ENCODE results near the gene PRODH2. TPM values are rescaled to one million over a fixed set of nuclear protein-coding genes. Genes with fewer than 3 reads are reported as not detected.

Gene PRODH2
- total RNA-seq, 2 donors from 2014 or later, result not detected

Other genes with a start within 250 kb of the PRODH2 start
- not detected for gene ATP4A, start 249.2 kb downstream of the PRODH2 start, total RNA-seq
- not detected for gene PMIS2, start 226.7 kb downstream of the PRODH2 start, total RNA-seq
- gene HAUS5, start 200.1 kb downstream of the PRODH2 start, total RNA-seq, result 10 to 100 TPM; 29.2 to 55.0 TPM
- gene RBM42, start 183.8 kb downstream of the PRODH2 start, total RNA-seq, result 100 to 1,000 TPM; 109 to 110 TPM
- gene ETV2, start 171.1 kb downstream of the PRODH2 start, total RNA-seq, result 1 to 10 TPM in 1 of 2 donors, under 1 TPM in 1; 0.39 to 1.2 TPM
- gene COX6B1, start 164.5 kb downstream of the PRODH2 start, total RNA-seq, result 100 to 1,000 TPM; 363 to 400 TPM
- under 1 TPM; 0.38 to 0.70 TPM for gene UPK1A, start 146.3 kb downstream of the PRODH2 start, total RNA-seq
- 100 to 1,000 TPM; 191 to 295 TPM for gene ZBTB32, start 108.3 kb downstream of the PRODH2 start, total RNA-seq
- 100 to 1,000 TPM in 1 of 2 donors, 10 to 100 TPM in 1; 80.1 to 137 TPM for gene KMT2B, start 94.8 kb downstream of the PRODH2 start, total RNA-seq
- 100 to 1,000 TPM in 1 of 2 donors, 10 to 100 TPM in 1; 80.4 to 193 TPM for gene IGFLR1, start 70.4 kb downstream of the PRODH2 start, total RNA-seq
- gene U2AF1L4, start 67.4 kb downstream of the PRODH2 start, total RNA-seq, result 10 to 100 TPM; 17.0 to 19.1 TPM
- gene PSENEN, start 67.2 kb downstream of the PRODH2 start, total RNA-seq, result 10 to 100 TPM; 66.4 to 84.2 TPM
- gene LIN37, start 64.3 kb downstream of the PRODH2 start, total RNA-seq, result 10 to 100 TPM in 1 of 2 donors, 1 to 10 TPM in 1; 9.6 to 24.7 TPM
- gene HSPB6, start 55.8 kb downstream of the PRODH2 start, total RNA-seq, result not detected
- gene PROSER3, start 54.7 kb downstream of the PRODH2 start, total RNA-seq, result 10 to 100 TPM; 36.2 to 53.8 TPM
- gene ARHGAP33, start 37.3 kb downstream of the PRODH2 start, total RNA-seq, result 10 to 100 TPM; 31.5 to 45.0 TPM
- gene NPHS1, start 39.7 kb upstream of the PRODH2 start, total RNA-seq, result not detected
- gene KIRREL2, start 44.1 kb upstream of the PRODH2 start, total RNA-seq, result 1 to 10 TPM; 1.3 to 2.2 TPM
- 1 to 10 TPM; 1.9 TPM for gene APLP1, start 55.7 kb upstream of the PRODH2 start, total RNA-seq
- 10 to 100 TPM; 54.4 to 68.7 TPM for gene NFKBID, start 87.7 kb upstream of the PRODH2 start, total RNA-seq
- 100 to 1,000 TPM; 154 to 228 TPM for gene HCST, start 89.7 kb upstream of the PRODH2 start, total RNA-seq
- gene TYROBP, start 95.5 kb upstream of the PRODH2 start, total RNA-seq, result 100 to 1,000 TPM in 1 of 2 donors, 10 to 100 TPM in 1; 65.3 to 235 TPM
- 10 to 100 TPM in 1 of 2 donors, 1 to 10 TPM in 1; 4.6 to 10.6 TPM for gene LRFN3, start 123.5 kb upstream of the PRODH2 start, total RNA-seq
- gene SDHAF1, start 182.3 kb upstream of the PRODH2 start, total RNA-seq, result 10 to 100 TPM; 17.6 to 21.4 TPM
- 1 to 10 TPM; 3.0 to 4.5 TPM for gene SYNE4, start 196.0 kb upstream of the PRODH2 start, total RNA-seq
- 10 to 100 TPM; 64.5 to 68.1 TPM for gene ALKBH6, start 201.4 kb upstream of the PRODH2 start, total RNA-seq
- under 1 TPM; 0.76 to 0.78 TPM for gene CLIP3, start 220.0 kb upstream of the PRODH2 start, total RNA-seq
- gene THAP8, start 241.4 kb upstream of the PRODH2 start, total RNA-seq, result 1 to 10 TPM in 1 of 2 donors, under 1 TPM in 1; 0.47 to 1.7 TPM
- gene WDR62, start 242.1 kb upstream of the PRODH2 start, total RNA-seq, result 10 to 100 TPM; 15.0 to 57.1 TPM